ENCODE data around the gene P4HB.

GRCh38 chr17:81869221-81870130, 9.1 kb upstream of the P4HB start:
- TF ChIP-seq CTCF (conservative IDR thresholded peaks at IDR 0.05 in 1 of 2, IDR thresholded peaks at IDR 0.05 in 1 of 2; ENCODE audit: low read depth in 1 of 2, low read length in 2 of 2): peak; percentile 65 to 73
- TF ChIP-seq EZH2 (IDR thresholded peaks at IDR 0.05; ENCODE audit: low read length, missing control alignments): no peak
